Kidney epithelial cell (primary cell): ENCODE data around the gene KRTAP15-1. TPM values are rescaled to one million over a fixed set of nuclear protein-coding genes. Genes with fewer than 3 reads are reported as not detected.

Experiments
- DNase-seq: peaks from one replicate; pipeline ENCODE4 v3.0.0-alpha.2; 2010; ENCODE audit warnings: low read depth
- H3K27me3 ChIP-seq: 2 replicates; pipeline ENCODE4 v1.6.0; 2011; ENCODE audit warnings: low read length; ENCODE audit not compliant: control insufficient read depth, insufficient read depth
- H3K36me3 ChIP-seq: 2 replicates; pipeline ENCODE4 v1.5.1; 2011; ENCODE audit warnings: low read length; ENCODE audit not compliant: control insufficient read depth, insufficient read depth
- H3K4me3 ChIP-seq: 2 replicates; pipeline ENCODE4 v1.5.1; 2011; ENCODE audit warnings: low read depth, mild to moderate bottlenecking, control low read depth, low read length
- total RNA-seq: library from RNA; depleted of rRNA; stranded (reverse); fragments of >200 nt; gene quantifications from 2 replicates; pipeline ENCODE4 v1.2.3, GENCODE V29; 2015
- TF ChIP-seq, protein P1 (sequence below): IDR thresholded peaks from 2 replicates; pipeline ENCODE4 v1.5.1; 2011; ENCODE audit warnings: mild to moderate bottlenecking, moderate library complexity, low read length, control low read depth, inconsistent platforms; ENCODE audit not compliant: insufficient read depth, poor library complexity, severe bottlenecking

KRTAP15-1 gene, protein sequence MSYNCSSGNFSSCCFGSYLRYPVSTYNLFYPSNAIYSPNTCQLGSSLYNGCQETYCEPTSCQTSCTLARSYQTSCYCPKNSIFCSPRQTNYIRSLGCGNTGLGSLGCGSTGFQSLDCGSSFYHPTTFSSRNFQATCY
- not detected in 2 replicates for total RNA-seq

DNA sequence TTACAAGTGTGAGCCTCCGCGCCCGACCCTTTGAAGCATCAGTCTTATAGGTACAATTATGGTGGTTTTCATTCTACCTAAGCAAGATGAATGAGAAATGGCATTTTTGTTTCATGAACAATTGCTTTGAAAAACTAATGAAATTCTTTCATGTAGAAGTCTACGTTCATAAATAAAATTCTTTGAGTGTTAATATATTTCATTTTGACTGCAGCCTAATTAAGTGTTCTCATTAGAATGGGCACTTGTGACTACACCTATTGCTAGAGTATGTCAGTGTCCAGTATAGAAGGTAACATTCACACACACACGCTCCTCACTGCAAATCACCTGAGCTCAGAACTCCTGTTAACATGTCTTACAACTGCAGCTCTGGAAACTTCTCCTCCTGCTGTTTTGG, at the start of gene KRTAP15-1:
TSS of gene KRTAP15-1 (plus strand) at position 301 of the 400 bp plus-strand sequence. CDS start at position 354, 53 bp downstream.
- TF ChIP-seq, protein P1, sequence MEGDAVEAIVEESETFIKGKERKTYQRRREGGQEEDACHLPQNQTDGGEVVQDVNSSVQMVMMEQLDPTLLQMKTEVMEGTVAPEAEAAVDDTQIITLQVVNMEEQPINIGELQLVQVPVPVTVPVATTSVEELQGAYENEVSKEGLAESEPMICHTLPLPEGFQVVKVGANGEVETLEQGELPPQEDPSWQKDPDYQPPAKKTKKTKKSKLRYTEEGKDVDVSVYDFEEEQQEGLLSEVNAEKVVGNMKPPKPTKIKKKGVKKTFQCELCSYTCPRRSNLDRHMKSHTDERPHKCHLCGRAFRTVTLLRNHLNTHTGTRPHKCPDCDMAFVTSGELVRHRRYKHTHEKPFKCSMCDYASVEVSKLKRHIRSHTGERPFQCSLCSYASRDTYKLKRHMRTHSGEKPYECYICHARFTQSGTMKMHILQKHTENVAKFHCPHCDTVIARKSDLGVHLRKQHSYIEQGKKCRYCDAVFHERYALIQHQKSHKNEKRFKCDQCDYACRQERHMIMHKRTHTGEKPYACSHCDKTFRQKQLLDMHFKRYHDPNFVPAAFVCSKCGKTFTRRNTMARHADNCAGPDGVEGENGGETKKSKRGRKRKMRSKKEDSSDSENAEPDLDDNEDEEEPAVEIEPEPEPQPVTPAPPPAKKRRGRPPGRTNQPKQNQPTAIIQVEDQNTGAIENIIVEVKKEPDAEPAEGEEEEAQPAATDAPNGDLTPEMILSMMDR: no peak
- no peak for DNase-seq

DNA sequence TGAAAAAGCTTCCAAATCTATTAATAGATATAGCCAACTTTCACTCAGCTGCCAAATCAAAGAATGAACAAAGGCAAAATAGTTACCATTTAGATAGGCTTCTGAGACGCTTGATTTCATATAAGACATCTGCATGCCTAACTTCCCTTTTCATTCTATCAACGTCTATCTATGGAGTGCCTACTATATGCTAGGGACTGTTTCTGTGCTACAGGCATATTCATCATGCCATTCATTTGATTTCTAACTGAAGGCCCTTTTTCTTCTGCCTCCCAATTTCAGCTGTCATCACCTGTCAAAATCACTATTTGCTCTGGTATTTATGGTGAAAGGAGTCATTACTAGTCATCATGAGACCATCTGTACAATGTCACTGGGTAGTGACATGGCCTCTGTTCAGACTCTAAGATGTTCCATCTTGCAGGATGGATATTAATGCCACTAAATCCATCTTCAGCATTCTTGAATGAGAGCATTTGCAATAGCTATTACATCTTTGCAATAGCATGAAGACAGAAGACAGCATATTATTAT, 48.5 kb upstream of the KRTAP15-1 start:
- H3K27me3 ChIP-seq: no peaks in the 10 kb centered on the region
- H3K36me3 ChIP-seq: no peaks in the 10 kb centered on the region
- DNase-seq: no peak
- TF ChIP-seq, protein P1: no peak
- no peak overlapping the region for H3K4me3 ChIP-seq

More for the DNA sequence above, at the start of gene KRTAP15-1:
- Histone ChIP-seq H3K36me3 (no peaks in the 10 kb centered on the region), H3K4me3 (no peak within 1 kb of the TSS), H3K27me3 (no peaks in the 10 kb centered on the region)

DNA sequence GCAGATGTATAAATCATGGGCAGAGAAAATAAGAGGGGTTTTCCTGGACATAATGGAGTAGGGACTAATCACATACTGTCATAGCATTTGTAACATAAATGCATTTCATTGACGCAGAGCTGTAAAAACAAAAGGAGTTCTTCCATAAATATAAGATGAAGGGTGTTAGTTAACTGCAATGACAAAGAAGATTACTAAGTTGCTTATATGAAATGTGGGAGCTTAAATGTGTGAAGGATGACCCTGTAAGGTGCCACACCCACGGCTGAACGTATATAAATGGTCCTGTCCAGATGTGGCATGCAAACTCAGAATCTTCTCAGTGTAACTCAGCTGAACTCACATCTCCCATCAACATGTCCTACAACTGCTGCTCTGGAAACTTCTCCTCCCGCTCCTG, 44.3 kb upstream of the KRTAP15-1 start, which contains the start of gene KRTAP13-1:
TSS of gene KRTAP13-1 (plus strand) at position 301 of the 400 bp plus-strand sequence. CDS start at position 357, 56 bp downstream.
- DNase-seq: no peak
- Histone ChIP-seq H3K27me3 (no peaks in the 10 kb centered on the region), H3K36me3 (no peaks in the 10 kb centered on the region), H3K4me3 (no peak within 1 kb of the TSS)
- TF ChIP-seq, protein P1: no peak

DNA sequence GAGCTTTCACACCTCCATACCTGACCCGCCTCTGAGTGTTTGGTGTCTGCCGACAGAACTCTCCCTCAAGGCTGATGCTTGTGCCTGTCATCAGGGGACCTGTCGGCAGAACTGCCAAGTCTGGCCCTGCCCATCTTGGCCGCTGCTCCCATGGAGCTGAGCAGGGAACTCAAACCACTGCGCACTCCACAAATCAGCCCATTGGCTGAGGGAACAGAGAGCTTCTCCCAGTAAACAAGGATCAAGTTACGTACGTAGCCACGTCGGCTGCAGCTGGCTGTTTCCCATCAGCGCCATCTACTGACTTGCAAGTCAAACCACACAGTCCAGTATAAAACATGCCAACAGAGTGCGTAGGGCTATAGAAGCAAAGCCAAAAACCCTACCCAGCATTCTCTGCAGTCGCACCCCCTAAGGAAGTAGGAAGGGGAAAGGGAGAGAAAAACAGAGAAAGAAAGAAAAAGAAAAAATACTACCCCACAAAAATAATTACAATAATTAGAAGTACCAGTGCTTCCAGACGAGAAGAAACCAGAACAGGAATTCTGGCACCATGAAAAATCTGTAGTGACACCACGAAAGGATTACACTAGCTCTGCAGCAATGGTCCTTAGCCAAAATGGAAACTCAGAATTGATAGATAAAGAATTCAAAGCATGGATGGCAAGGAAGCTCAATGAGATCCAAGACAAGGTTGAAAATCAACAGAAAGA, 31.1 kb upstream of the KRTAP15-1 start:
- TF ChIP-seq, protein P1: peak; percentile 77
- no peaks in the 10 kb centered on the region for H3K27me3 ChIP-seq
- no peaks in the 10 kb centered on the region for H3K36me3 ChIP-seq
- H3K4me3 ChIP-seq: no peak overlapping the region
- peak; percentile 35 for DNase-seq

DNA sequence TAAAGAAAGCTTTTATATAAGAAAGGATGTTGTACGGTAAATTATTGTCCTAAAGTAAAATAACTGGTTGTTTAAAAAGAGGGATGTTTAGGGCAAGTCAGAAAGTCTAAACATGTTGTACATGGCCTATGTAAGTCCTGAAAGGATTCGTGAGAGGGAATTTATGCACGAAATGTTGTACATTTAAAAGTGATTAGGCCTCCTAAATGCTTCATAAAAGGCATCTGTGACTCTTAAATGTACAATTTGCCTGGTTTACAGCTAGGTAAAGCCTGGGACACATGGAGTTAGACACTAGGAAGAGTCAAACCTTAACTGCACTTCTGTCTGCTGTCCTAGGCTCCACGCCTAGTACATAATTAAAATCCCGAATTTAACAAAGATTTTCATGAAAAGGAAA, 24.1 kb upstream of the KRTAP15-1 start:
- no peaks in the 10 kb centered on the region for H3K36me3 ChIP-seq
- H3K4me3 ChIP-seq: no peak overlapping the region
- TF ChIP-seq, protein P1: no peak
- no peak for DNase-seq
- H3K27me3 ChIP-seq: no peaks in the 10 kb centered on the region

DNA sequence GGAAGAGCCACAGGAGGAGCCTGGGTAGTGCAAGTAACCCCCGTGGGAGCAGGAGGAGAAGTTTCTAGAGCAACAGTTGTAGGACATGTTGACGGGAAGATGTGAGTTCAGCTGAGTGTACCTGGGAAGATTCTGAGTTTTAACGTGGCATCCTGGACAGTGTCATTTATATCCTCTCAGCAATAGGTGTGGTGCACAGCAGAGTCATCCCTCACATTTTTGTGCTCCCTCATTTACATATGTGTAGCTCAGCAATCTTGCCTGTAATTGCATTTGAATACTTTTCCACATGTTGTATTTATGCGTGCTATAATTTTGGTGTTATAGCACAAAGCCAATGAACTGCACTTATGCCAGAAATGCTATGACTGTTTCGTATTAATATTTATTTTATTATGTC, 14.2 kb upstream of the KRTAP15-1 start, which contains the start of gene KRTAP13-3:
TSS of gene KRTAP13-3 (minus strand) at position 101 of the 400 bp plus-strand sequence. CDS start at position 87, 14 bp downstream.
- DNase-seq: no peak
- TF ChIP-seq, protein P1: no peak
- no peak within 1 kb of the TSS for H3K4me3 ChIP-seq
- no peaks in the 10 kb centered on the region for H3K36me3 ChIP-seq
- no peaks in the 10 kb centered on the region for H3K27me3 ChIP-seq
